Measurements from ENCODE around the gene KIF16B. TPM values are rescaled to one million over a fixed set of nuclear protein-coding genes. Genes with fewer than 3 reads are reported as not detected.

Gene KIF16B
- total and polyA plus RNA-seq, 2 of the 13 experiments (the other 11 are each of a cell fraction or from before 2014, with no cell fraction given), result 6.9 to 18.0 TPM

DNA sequence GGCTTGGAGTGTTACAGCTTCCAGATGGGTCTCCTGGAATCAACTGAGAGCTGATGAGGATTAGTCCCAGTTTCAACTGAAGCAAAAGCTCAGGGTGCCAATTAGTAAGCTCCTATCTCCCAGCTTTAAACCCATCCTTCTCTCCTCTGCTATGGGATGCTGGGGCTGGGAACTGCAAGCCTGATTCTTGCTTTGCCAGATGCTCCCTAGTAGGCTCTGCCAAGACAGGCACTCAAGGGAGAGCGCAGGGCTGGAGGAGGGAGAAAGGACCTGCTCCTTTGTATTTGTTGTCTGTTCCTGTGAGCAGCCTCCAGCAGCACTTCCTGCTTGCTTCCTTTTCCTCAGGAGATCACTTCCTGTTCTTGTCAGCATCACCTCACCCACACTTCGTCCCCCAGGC lies 309.7 kb downstream of the KIF16B start:
- Histone ChIP-seq H4K20me1 (ENCODE audit: insufficient read depth, low read length) (no peaks in the 10 kb centered on the region), H3K79me2 (ENCODE audit: insufficient read depth, low read length) (no peaks in the 10 kb centered on the region), H3K27me3 (ENCODE audit: control insufficient read depth in 1 of 2, insufficient read depth in 2 of 2, low read length in 2 of 2) (peaks cover 0 to 8% of the 10 kb centered on the region in 2 experiments; a peak in 1 of 5 replicates), H3K9me3 (ENCODE audit: low read length) (no peaks in the 10 kb centered on the region), H3K9ac (ENCODE audit: insufficient read depth, low read depth, low read length) (no peak overlapping the region), H3K4me1 (ENCODE audit: insufficient read depth, low read length) (no peaks in the 10 kb centered on the region), H3K27ac (ENCODE audit: extremely low read length, insufficient read depth, low read length) (no peak overlapping the region), H3K4me2 (ENCODE audit: low read depth, low read length) (no peak overlapping the region), H2AFZ (ENCODE audit: low read length) (no peak overlapping the region), H3K36me3 (replicated peaks in 1 of 2; ENCODE audit: control insufficient read depth in 1 of 2, insufficient read depth in 2 of 2, low read length in 2 of 2) (no peaks in the 10 kb centered on the region), H3K4me3 (replicated peaks in 1 of 3; ENCODE audit: insufficient read depth in 1 of 3, low read depth in 2 of 3, low read length in 3 of 3) (no peak overlapping the region)
- no TSS peak for BruUV-seq (replicated peaks)
- no peak for DNase-seq (ENCODE audit: low spot score)
- no peak for FAIRE-seq
- ATAC-seq, result no peak
- ChIA-PET CTCF (ENCODE audit: low intra/inter-chr PET ratio, low total read pairs) (no interaction called here), POLR2A (no interaction called here)
- 14% methylated on average over 2 of the region's 2 CpGs for WGBS (ENCODE audit: low lambda C conversion rate)
- intact Hi-C loops (cut with micrococcal nuclease; ENCODE audit: unreplicated experiment) (no loop called here), in situ Hi-C loops (cut with HindIII; ENCODE audit: extremely low pct_ligation_motif_present, low pct_unique_long_range_greater_than_20kb) (no loop called here)
- TF ChIP-seq, protein P1, sequence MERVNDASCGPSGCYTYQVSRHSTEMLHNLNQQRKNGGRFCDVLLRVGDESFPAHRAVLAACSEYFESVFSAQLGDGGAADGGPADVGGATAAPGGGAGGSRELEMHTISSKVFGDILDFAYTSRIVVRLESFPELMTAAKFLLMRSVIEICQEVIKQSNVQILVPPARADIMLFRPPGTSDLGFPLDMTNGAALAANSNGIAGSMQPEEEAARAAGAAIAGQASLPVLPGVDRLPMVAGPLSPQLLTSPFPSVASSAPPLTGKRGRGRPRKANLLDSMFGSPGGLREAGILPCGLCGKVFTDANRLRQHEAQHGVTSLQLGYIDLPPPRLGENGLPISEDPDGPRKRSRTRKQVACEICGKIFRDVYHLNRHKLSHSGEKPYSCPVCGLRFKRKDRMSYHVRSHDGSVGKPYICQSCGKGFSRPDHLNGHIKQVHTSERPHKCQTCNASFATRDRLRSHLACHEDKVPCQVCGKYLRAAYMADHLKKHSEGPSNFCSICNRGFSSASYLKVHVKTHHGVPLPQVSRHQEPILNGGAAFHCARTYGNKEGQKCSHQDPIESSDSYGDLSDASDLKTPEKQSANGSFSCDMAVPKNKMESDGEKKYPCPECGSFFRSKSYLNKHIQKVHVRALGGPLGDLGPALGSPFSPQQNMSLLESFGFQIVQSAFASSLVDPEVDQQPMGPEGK (CRISPR knock-in tag; IDR thresholded peaks at IDR 0.05), result no peak
- TF ChIP-seq, protein P2, sequence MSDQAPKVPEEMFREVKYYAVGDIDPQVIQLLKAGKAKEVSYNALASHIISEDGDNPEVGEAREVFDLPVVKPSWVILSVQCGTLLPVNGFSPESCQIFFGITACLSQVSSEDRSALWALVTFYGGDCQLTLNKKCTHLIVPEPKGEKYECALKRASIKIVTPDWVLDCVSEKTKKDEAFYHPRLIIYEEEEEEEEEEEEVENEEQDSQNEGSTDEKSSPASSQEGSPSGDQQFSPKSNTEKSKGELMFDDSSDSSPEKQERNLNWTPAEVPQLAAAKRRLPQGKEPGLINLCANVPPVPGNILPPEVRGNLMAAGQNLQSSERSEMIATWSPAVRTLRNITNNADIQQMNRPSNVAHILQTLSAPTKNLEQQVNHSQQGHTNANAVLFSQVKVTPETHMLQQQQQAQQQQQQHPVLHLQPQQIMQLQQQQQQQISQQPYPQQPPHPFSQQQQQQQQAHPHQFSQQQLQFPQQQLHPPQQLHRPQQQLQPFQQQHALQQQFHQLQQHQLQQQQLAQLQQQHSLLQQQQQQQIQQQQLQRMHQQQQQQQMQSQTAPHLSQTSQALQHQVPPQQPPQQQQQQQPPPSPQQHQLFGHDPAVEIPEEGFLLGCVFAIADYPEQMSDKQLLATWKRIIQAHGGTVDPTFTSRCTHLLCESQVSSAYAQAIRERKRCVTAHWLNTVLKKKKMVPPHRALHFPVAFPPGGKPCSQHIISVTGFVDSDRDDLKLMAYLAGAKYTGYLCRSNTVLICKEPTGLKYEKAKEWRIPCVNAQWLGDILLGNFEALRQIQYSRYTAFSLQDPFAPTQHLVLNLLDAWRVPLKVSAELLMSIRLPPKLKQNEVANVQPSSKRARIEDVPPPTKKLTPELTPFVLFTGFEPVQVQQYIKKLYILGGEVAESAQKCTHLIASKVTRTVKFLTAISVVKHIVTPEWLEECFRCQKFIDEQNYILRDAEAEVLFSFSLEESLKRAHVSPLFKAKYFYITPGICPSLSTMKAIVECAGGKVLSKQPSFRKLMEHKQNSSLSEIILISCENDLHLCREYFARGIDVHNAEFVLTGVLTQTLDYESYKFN (CRISPR knock-in tag; conservative IDR thresholded peaks at IDR 0.05), result no peak
- TF ChIP-seq, protein P3, sequence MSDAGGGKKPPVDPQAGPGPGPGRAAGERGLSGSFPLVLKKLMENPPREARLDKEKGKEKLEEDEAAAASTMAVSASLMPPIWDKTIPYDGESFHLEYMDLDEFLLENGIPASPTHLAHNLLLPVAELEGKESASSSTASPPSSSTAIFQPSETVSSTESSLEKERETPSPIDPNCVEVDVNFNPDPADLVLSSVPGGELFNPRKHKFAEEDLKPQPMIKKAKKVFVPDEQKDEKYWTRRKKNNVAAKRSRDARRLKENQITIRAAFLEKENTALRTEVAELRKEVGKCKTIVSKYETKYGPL (CRISPR knock-in tag; IDR thresholded peaks at IDR 0.05), result no peak
- TF ChIP-seq, protein P4, sequence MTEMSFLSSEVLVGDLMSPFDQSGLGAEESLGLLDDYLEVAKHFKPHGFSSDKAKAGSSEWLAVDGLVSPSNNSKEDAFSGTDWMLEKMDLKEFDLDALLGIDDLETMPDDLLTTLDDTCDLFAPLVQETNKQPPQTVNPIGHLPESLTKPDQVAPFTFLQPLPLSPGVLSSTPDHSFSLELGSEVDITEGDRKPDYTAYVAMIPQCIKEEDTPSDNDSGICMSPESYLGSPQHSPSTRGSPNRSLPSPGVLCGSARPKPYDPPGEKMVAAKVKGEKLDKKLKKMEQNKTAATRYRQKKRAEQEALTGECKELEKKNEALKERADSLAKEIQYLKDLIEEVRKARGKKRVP (CRISPR knock-in tag; IDR thresholded peaks at IDR 0.05), result no peak
- TF ChIP-seq, protein P5, sequence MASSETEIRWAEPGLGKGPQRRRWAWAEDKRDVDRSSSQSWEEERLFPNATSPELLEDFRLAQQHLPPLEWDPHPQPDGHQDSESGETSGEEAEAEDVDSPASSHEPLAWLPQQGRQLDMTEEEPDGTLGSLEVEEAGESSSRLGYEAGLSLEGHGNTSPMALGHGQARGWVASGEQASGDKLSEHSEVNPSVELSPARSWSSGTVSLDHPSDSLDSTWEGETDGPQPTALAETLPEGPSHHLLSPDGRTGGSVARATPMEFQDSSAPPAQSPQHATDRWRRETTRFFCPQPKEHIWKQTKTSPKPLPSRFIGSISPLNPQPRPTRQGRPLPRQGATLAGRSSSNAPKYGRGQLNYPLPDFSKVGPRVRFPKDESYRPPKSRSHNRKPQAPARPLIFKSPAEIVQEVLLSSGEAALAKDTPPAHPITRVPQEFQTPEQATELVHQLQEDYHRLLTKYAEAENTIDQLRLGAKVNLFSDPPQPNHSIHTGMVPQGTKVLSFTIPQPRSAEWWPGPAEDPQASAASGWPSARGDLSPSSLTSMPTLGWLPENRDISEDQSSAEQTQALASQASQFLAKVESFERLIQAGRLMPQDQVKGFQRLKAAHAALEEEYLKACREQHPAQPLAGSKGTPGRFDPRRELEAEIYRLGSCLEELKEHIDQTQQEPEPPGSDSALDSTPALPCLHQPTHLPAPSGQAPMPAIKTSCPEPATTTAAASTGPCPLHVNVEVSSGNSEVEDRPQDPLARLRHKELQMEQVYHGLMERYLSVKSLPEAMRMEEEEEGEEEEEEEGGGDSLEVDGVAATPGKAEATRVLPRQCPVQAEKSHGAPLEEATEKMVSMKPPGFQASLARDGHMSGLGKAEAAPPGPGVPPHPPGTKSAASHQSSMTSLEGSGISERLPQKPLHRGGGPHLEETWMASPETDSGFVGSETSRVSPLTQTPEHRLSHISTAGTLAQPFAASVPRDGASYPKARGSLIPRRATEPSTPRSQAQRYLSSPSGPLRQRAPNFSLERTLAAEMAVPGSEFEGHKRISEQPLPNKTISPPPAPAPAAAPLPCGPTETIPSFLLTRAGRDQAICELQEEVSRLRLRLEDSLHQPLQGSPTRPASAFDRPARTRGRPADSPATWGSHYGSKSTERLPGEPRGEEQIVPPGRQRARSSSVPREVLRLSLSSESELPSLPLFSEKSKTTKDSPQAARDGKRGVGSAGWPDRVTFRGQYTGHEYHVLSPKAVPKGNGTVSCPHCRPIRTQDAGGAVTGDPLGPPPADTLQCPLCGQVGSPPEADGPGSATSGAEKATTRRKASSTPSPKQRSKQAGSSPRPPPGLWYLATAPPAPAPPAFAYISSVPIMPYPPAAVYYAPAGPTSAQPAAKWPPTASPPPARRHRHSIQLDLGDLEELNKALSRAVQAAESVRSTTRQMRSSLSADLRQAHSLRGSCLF (CRISPR knock-in tag; IDR thresholded peaks at IDR 0.05; ENCODE audit: borderline replicate concordance), result no peak
- no peak for TF ChIP-seq MYC (CRISPR knock-in tag; IDR thresholded peaks at IDR 0.05; ENCODE audit: borderline replicate concordance)
- TF ChIP-seq, protein P6, sequence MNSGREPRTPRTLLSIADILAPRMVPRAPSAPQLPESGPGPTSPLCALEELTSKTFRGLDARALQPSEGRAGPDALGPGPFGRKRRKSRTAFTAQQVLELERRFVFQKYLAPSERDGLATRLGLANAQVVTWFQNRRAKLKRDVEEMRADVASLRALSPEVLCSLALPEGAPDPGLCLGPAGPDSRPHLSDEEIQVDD (CRISPR knock-in tag; IDR thresholded peaks at IDR 0.05; ENCODE audit: borderline replicate concordance), result no peak
- TF ChIP-seq, protein P7, sequence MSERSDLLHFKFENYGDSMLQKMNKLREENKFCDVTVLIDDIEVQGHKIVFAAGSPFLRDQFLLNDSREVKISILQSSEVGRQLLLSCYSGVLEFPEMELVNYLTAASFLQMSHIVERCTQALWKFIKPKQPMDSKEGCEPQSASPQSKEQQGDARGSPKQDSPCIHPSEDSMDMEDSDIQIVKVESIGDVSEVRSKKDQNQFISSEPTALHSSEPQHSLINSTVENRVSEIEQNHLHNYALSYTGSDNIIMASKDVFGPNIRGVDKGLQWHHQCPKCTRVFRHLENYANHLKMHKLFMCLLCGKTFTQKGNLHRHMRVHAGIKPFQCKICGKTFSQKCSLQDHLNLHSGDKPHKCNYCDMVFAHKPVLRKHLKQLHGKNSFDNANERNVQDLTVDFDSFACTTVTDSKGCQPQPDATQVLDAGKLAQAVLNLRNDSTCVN (CRISPR knock-in tag; IDR thresholded peaks at IDR 0.05; ENCODE audit: borderline replicate concordance), result no peak
